Keratinocyte (primary cell): ENCODE data around the gene POLR2M.

Experiments used
- CTCF ChIP-seq, 3 experiments: IDR thresholded peaks in 1 of 3; conservative IDR thresholded peaks in 1 of 3; optimal IDR thresholded peaks in 1 of 3; 2 replicates in 2 of 3; 3 replicates in 1 of 3; pipeline versions ENCODE3 to v1.5.1; 2011; ENCODE audit warnings: low read length in 3 of 3, mild to moderate bottlenecking in 3 of 3, moderate library complexity in 2 of 3, control low read depth in 1 of 3, inconsistent platforms in 1 of 3; ENCODE audit not compliant: insufficient read depth in 2 of 3; ENCODE audit errors: extremely low read depth in 1 of 3
- EZH2 ChIP-seq: IDR thresholded peaks from one replicate; pipeline ENCODE4 v1.6.1; 2012; ENCODE audit warnings: inconsistent platforms, mild to moderate bottlenecking, low read length, moderate library complexity

DNA sequence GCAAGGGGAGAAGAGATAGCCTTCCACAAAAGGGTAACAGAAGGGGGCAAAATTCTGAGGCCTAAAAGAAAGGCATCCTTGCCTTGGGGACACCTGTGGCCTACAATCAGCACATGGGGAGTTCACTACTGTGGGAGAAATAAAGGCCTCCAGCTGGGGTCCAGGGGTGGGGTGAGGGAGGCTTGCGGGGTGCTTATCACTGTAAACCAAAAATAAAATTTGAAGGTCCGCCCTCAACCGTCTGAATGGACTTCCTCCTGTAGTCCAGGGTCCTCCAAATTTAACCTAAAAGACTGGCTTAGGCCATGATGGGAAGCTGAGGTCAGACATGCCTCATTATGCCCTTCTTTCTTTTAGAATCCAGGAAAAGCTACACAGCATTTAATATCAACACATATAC lies 2.1 kb upstream of the POLR2M start:
- TF ChIP-seq CTCF (optimal IDR thresholded peaks at IDR 0.05 in 1 of 3, IDR thresholded peaks at IDR 0.05 in 1 of 3, conservative IDR thresholded peaks at IDR 0.05 in 1 of 3; ENCODE audit: extremely low read depth in 1 of 3, insufficient read depth in 2 of 3, low read length in 3 of 3) (no peak), EZH2 (no peak)
